Embryonic facial prominence (tissue), 1 donor: ENCODE measurements around the gene APBB3.

Source experiments
- DNase-seq: peaks from one replicate; pipeline ENCODE4 v3.0.0-alpha.2; 2016; ENCODE audit errors: extremely low spot score

Gene APBB3

GRCh38 chr5:140553657-140554056 is 10.7 kb downstream of the APBB3 start:
- no peak for DNase-seq

GRCh38 chr5:140551872-140552271 is 12.5 kb downstream of the APBB3 start:
- DNase-seq, result no peak

GRCh38 chr5:140550147-140551079 is 14.0 kb downstream of the APBB3 start:
- DNase-seq, result no peak

GRCh38 chr5:140549237-140550144 is 14.9 kb downstream of the APBB3 start:
- DNase-seq, result no peak

GRCh38 chr5:140548791-140549190 is 15.6 kb downstream of the APBB3 start:
- no peak for DNase-seq

GRCh38 chr5:140548300-140548688 is 16.1 kb downstream of the APBB3 start:
- DNase-seq, result no peak

- DNase-seq, result peak; percentile 86
Measured at GRCh38 chr5:140547508-140548299, 16.7 kb downstream of the APBB3 start, which contains the start of gene EIF4EBP3. Gene EIF4EBP3 (plus strand): TSS chr5:140547662. CDS start chr5:140547738, 76 bp downstream.

GRCh38 chr5:140546851-140547507 is 17.4 kb downstream of the APBB3 start:
- DNase-seq, result no peak

- DNase-seq, result no peak
Measured at GRCh38 chr5:140545606-140546005, 18.8 kb downstream of the APBB3 start.

GRCh38 chr5:140544986-140545385 is 19.4 kb downstream of the APBB3 start:
- no peak for DNase-seq

- DNase-seq, result no peak
Measured at GRCh38 chr5:140542972-140543371, 21.4 kb downstream of the APBB3 start.

GRCh38 chr5:140540227-140540626 is 24.2 kb downstream of the APBB3 start:
- no peak for DNase-seq

- DNase-seq, result no peak
Measured at GRCh38 chr5:140524003-140524402, 40.4 kb downstream of the APBB3 start.

GRCh38 chr5:140513124-140513523 is 51.3 kb downstream of the APBB3 start:
- no peak for DNase-seq

- no peak for DNase-seq
Measured at GRCh38 chr5:140509898-140510297, 54.5 kb downstream of the APBB3 start.
